ENCODE results near the gene FRMD7.
"Not testable (repeated sequence)": the region's sequence is repeated elsewhere in the genome, so short reads cannot be mapped to it uniquely, and the experiment has no call there.

Gene FRMD7

DNA sequence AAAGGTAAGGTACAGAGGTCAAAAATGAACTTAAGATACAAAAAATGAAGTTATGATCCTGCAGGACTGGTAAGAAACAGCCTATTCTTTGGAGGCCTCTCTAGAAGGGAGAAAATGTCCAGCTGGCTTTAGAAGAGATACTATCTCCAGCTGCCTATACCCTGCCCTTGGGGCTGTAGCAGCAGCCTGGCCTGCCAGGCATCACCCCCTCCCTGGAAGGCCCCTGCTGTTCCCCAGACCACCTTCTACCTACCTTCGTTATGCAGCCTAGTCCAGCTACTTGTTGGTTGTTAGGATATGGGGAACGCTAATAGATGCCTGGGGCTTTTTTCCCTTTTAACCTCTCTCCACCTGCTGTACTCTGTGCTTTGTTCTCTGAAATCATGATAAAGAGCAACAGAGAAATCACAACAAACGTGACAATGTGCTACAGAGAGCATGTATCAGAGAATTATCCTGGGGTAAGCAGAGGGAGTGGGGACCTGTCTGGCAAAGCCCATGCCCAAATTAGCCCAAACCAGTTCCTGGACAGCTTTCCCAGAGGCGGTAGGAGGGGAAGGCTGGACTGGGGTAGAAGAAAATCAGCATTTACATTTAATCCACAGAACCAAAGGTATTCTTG lies 34.5 kb downstream of the FRMD7 start:
- no peak for DNase-seq (ENCODE audit: low read depth, low spot score)

DNA sequence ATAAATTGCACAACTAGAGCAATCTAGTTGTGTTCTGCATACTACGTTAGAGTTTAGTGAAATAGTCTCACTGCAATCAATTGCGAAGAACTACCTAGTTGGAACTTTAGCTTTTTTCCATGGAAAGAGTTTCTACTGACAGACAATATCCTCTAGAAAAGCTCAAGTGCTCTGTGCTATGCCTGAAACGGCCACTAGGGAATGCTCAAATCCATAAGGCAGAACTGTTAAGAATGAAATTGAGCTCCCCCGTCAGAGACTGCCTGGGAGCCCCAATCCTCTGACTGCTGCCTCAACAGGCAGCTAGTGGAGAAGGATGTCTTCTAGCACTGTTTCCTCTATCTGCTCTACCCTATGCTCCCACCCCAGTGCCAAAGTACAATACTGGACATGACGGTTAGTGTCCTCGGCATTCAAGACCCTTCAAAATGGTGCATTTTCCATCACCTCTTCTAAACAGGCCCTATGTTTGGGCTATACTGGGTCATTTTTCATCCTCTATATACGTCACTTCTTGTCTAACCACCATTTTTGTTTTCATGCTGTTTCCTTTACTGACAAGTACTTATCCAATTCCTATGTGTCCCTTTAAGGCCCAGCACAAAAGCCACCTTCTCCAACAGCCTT lies 35.3 kb downstream of the FRMD7 start:
- DNase-seq (ENCODE audit: low read depth, low spot score) = no peak

DNA sequence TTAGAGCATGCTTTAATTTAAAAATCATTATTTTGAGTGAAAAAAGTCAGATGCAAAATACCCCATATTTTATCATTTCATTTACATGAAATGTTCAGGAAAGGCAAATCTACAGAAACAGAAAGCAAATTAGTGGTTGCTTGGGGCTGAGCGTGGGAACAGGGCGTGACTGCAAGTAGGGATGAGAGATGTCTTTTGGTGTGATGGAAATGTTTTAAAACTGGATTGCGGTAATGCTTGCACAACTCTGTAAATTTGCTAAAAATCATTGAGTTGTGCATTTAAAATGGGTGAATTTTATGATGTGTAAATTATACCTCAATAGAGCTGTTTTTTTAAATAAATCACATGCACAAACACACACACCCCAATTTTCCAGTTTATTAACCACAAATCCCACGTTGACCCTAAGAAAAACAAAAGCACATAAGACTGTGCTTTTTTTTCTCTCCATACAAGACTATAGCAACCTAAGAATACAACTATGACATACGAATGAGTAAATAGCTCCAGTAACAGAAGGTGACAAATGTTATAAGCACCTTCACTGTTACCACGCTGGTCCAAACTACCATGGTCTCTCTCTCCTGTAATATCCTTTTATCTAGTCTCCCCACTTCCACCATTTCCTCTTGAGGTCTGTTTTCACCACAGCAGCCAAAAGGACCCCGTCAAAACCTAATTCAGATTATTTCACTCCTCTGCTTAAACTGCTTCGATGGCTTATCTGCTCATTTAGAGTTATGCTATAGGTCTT lies 37.2 kb downstream of the FRMD7 start:
- no peak for DNase-seq (ENCODE audit: low read depth, low spot score)

DNA sequence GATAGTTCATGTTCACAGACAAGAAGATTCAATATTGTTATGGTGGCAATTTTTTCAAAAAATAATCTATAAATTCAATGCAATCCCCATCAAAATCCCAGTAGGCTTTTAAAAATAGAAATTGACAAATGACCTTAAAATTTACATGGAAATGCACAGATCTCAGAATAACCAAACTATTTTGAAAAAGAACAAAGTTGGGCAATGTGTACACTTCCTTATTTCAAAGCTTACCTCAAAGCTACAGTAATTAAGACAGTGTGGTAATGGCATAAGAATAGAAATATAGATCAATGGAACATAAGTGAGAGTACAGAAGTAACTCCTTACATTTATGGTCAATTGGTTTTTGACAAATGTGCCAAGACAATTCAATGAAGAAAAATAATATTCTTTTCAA lies 39.0 kb downstream of the FRMD7 start:
- no peak for DNase-seq (ENCODE audit: low read depth, low spot score)

DNA sequence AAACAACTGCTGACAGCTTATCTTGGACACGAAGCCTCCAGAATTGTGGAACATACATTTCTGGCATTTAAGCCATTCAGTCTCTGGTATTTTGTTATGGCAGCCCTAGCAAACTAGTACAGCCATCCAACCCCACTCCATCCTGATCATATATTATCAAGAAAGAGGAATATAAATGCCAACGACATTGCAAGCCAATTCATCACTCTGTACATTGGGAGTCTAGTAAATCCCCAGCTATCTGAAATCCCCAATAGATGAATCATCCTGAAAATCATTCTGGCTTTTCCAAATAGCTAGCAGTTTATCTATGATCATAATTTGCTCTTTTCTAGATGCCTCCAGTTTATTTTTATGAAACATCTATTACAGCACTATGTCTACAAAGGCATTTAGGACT lies 41.1 kb downstream of the FRMD7 start:
- no peak for DNase-seq (ENCODE audit: low read depth, low spot score)

DNA sequence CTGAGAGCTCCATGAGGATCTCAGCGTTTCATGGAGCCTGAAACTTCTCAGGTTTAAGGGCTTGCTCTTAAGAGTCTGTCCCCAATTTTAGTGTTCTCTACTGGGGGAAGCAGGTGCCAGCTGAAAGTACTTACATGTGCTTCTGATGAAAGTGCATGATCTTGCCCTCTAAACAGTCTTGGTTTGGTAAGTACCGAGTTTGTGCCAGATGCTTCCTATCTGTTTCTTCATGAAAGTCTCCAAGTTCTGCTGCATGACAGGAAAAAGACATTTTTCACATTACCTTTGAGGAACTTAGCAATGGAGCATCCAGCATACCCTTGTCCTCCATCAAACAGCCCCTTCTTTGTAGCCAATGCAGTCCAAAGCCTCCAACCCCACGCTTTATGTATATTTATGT lies 42.0 kb downstream of the FRMD7 start:
- DNase-seq (ENCODE audit: low read depth, low spot score) = no peak

DNA sequence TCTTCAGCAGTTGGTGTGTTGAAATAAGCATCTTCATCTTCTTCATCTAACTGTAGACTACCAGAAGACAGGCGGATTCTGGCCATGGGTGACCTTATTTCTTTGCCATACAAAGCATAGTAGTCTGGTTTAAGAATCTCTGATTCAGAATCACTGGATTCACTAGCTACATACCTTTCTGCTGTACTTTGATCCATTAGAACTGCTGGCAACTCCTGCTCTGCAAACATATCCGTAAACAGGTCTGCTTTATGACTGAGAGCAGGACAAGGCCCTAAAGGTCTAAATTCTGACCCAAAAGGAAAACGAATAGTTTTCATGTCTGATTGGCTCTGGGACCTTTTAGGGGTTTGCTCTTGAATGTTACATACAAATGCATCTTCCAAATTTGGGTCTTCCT lies 49.9 kb downstream of the FRMD7 start:
- no peak for DNase-seq (ENCODE audit: low read depth, low spot score)

DNA sequence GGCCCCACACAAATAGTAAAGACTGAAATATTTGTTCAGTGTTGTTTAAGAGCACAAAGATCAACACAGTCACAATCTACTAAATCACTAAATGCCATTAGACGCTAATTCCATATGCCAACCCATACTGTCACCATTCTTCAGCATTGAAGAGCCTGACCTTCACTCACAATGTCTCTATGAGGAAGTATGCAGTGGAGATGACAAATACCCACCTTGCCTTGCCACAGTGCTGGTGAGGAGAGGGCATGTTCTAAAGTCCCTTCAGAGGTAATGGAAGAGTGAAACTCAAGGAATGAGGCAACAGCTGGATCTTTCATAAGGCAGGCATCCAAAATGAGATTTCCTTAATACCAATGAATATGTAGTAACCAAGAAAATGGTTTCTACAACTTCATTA lies 50.4 kb downstream of the FRMD7 start:
- DNase-seq (ENCODE audit: low read depth, low spot score) = no peak

DNA sequence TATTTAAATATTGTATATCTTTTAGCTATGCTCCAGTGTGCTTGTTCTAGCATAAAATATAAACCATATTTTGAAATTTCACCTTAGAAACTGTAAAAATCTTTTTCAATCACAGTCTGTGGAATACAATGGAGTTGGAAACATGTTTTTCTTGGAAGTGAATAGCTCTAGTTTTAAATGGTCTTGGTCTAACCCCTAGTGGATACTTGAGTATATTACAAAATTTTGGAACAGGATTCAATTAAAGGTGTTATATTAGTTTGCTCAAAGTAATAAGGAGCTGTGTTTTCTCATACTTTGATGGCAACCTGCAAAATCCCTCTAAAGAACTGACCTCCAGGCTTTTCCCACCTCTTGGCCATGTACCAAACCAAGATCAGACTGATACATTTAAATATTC lies 56.6 kb downstream of the FRMD7 start:
- DNase-seq (ENCODE audit: low read depth, low spot score) = no peak

DNA sequence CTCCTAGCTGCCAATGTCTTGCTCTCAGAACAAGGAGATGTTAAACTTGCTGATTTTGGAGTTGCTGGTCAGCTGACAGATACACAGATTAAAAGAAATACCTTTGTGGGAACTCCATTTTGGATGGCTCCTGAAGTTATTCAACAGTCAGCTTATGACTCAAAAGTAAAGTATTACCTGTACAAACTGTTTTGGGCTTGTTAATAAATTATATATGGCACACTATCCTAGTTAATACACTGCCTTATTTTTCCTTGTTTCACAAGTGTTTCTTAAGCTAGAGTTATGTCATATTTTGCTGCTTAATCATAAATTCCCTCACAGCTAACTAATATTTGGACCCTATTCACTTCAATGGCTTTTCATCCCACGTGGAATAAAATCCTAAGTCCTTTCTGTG lies 59.4 kb downstream of the FRMD7 start:
- no peak for DNase-seq (ENCODE audit: low read depth, low spot score)

DNA sequence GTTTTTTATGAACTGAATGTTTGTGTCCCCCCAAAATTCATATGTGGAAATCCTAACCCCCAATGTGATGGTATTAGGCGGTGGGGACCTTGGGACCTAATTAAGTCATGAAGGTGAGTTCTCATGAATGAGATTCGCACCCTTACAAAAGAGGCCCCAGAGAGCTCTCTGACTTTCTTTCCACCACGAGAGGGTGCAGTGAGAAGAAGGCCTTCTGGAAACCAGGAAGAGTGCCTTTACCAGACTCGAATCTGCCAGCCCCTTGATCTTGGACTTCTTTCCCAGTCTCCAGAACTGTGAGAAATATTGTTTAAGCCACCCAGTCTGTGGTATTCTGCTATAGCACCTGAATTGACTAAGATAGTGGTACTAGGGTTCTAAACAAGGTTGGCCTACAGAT lies 64.0 kb downstream of the FRMD7 start:
- no peak for DNase-seq (ENCODE audit: low read depth, low spot score)

DNA sequence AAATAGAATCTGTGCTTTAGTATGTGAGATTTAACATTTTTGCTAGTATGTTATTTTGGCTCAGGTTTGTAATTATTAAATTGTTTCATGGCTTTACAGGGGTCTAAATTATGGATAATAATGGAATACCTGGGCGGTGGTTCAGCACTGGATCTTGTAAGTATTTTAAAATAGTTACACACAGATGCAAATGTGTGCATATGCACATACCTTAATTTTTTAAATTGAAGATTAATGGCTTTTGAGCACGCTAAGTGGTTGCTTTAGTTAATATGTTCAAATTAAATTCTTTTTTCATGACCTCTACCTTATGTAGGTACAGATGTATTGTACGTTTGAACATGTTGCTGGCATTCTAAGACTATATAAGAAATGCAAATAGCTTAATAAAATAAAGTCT lies 64.5 kb downstream of the FRMD7 start:
- DNase-seq (ENCODE audit: low read depth, low spot score) = no peak

DNA sequence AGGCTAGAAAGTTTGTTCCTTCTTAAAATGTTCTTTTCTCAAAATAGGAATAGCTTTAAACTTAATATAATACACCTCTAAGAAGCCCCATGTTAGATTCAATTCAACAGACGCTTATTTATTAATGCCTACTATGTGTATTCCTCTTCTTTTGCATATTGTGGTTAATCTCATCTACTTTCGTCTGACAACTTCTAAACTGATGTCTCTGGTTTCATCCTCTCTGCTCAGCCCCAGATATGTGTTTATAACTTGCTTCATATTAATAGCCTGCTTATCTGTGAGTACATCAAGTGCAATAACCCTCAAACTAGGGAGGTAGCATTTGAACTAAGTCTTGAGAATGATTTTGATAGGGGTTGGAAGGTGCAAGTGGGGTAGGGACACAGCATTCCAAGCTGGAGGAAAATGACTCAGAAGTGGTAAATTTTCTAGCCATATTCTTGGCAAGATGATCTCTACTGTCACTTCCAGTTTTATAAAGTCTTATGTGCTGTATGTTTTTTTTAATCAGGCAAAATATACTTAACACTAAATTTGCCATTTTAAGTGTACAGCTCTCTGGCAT lies 67.8 kb downstream of the FRMD7 start:
- no peak for DNase-seq (ENCODE audit: low read depth, low spot score)

DNA sequence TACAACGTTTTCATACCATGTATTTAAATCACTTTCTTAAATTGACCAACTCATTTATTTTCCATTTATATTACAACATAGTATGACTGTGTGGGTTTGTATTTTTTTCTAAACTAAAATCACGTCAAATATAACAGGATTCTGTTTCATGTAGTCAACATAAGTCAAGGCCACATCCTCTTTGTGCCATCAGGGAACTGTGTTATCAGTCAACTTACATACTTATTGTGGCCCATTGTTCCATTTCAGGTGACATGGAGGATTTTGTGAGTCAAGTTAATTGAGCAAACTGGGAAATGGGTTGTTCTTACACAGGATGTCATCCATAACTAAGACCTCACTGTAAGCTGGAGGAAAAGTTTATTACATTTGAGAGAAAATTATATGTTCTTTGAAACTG lies 68.8 kb downstream of the FRMD7 start:
- DNase-seq (ENCODE audit: low read depth, low spot score) = no peak

DNA sequence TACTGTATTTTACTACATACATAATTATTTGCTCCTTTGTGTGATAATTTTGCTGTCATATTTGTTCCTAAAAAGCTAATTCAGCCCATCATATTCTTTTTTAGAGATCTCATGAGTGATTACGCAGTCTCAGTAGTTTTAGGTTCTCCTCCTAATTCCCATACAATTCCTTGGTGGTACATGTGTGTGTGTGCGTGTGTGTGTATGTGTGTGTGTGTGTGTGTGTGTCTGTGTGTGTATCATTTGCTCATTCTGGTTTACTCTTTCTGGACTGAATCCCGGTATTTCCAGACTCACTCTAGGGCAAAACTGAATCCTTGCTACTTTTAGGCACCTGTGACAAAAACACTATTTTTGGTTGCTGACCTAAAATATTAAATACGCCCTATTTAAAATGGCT lies 69.8 kb downstream of the FRMD7 start:
- no peak for DNase-seq (ENCODE audit: low read depth, low spot score)

DNA sequence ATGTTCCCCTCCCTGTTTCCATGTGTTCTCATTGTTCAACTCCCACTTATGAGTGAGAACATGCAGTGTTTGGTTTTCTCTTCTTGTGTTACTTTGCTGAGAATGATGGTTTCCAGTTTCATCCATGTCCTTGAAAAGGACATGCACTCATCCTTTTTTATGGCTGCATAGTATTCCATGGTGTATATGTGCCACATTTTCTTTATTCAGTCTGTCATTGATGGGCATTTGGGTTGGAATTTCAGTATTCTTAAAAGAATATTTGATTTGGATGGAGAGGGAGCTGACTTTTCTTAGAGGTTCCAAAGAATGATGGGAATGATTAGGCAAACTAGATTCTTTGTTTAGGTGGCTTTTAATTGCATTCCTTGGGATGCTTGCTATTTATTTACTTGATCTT lies 76.0 kb downstream of the FRMD7 start:
- not testable (repeated sequence) for DNase-seq (ENCODE audit: low read depth, low spot score)

DNA sequence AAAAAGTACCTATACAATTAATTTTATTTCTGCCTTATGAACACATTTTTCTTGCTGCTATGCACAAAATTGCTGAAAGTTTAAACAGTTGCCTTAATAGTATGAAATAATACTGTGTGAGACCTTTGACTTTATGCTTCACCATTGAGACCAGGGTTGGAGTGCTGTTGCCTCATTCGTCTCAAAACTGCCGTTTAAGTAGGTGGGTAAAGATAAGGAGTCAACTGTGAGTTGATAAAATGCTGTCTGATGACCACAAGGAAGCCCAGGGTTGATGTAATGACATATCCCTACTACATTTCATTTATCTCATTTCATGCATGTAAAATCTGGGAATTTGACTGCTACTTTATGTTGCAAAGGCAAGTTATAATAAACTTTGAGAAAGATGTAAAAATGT lies 81.3 kb downstream of the FRMD7 start:
- no peak for DNase-seq (ENCODE audit: low read depth, low spot score)

DNA sequence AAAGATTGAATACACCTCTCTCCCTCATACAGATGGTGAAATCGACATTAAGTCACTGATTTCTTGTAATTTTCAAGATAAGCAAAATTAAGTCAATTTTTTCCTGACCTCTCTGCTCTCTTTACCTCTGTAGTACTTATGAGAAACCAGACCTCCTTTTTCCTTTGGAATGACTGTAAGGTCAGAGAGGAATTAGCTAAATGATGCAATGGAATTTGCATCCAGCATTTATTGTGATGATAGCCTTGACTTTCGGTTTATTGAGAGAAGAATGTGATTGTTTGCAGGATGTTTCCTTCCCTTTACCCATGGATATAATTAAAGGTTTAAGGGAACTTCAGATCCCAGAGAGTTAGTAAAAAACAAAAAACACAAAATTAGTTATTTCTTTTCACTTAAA lies 82.4 kb downstream of the FRMD7 start:
- DNase-seq (ENCODE audit: low read depth, low spot score) = no peak

DNA sequence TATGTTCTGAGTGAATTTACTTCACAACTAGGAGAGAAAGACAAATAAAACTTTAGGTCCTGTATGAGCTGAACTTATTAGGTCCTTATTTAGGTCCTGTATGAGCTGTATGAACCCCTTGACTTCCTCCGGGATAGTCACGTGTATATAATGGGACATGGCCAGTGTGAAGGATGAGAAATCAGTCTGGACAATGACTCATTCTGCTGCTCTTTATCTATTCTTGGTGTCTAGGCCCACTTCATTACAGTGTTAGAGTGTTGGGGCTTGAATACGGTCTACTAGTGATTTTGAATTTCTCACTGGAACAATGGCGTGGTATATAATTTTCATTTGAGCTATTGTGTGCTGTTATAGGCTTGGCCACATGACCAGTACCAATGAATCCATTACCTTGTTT lies 82.9 kb downstream of the FRMD7 start:
- no peak for DNase-seq (ENCODE audit: low read depth, low spot score)

DNA sequence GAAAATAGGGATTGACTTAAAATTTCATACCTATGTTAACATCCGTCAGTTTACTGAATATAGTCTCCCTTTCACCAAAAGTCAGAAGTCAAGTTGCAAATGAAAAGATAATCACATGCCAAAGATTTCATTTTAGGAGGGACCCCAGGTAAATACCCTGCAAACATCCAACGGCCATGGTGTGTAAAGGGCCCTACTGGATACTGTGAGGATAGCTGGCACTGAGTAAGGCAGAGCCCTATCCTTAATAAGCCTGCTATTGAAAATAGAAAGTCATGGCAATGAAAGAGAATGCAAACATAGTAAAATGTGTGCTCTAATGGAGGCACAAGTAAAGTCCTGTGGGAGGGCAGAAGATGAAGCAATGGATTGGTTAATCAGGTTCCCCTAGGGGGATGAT lies 83.8 kb downstream of the FRMD7 start:
- no peak for DNase-seq (ENCODE audit: low read depth, low spot score)

DNA sequence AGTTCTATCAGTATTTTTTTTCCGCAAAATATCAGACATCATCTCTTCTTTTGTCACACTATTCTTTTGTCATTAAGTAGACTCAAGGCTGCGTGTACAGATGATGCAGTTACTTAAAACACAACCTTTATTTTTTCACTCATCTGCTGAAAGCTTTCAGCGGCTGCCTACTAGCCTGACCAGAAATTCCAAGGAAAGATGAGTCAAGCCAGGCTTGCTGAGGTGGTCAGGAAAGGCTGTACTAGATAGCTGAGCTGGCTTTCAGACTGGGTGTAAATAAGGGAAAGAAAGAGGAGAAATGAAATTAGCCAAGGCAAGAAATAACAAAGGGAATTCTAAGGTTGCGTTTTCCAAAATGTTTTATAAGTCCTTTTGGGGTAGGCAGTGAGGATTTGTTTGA lies 86.8 kb downstream of the FRMD7 start:
- DNase-seq (ENCODE audit: low read depth, low spot score) = no peak

DNA sequence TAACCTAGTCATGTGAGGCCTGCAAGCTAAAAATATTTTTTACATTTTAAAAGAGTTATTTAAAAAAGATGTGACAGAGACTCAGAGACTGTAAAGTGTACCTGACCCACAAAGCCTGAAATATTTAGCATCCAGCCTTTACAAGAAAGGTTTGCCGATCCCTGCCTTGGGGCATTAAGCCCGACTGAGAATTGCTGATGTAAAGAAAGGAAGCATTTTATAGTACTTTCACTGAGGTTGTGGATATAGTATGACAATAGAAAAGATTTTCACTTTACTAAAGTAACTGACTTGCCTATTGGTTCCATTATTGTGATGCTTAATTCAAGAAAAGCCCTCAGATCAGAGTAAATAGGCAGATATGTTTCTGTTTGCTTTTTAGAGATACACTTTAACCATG lies 87.8 kb downstream of the FRMD7 start:
- DNase-seq (ENCODE audit: low read depth, low spot score) = no peak

DNA sequence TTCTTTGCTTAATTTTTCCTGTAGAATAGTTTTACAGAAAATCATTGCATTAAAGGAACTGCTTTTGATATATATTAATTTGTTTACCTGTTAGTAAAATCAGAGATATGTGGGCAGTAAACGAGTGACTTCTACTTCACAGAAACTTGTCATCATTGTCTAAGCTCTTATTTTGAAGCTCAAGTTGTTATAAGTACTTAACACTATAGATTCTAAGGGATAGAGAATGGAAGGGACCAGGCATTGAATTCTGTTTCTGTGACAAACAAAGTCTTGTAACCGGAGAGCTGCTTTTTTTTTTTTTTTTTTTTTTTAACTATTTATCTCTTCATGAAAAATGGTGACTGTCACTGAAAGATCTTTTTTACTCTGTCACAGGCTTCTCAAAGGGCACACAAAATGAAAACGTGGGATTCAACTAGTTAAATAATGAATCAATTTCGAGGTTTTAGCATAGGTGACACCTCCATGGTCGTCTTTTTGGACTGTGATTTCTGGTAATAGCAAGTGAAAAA lies 90.3 kb downstream of the FRMD7 start:
- no peak for DNase-seq (ENCODE audit: low read depth, low spot score)

Measured in activated naive CD8-positive, alpha-beta T cell treated with anti-CD3 and anti-CD28 coated beads, Interleukin-2, amount 50 U/mL, for 16 hours (primary cell).